DND-41 (cell line): ENCODE data around the gene VMO1.
A peak's percentile ranks its signal among the peaks of the same experiment; 100 is the strongest.

Experiments
- ATAC-seq: fragments of 200-7000 bp; cut with Tn5 transposase; 3 replicates; pipeline ENCODE4 v1.9.1; 2021; ENCODE audit warnings: low read depth; ENCODE audit not compliant: insufficient read depth
- DNase-seq: peaks from one replicate; pipeline ENCODE4 v3.0.0-alpha.2; 2020
- H2AFZ ChIP-seq: 2 replicates; pipeline ENCODE4 v1.6.0; 2012; ENCODE audit warnings: low read depth, low read length
- H3K27ac ChIP-seq: 2 replicates; pipeline ENCODE4 v1.5.1; 2012; ENCODE audit warnings: low read length, inconsistent platforms
- H3K27me3 ChIP-seq: fragments of 200-600 bp; sonication (generic); 2 replicates; pipeline ENCODE4 v1.6.0; 2012; ENCODE audit warnings: low read length, mild to moderate bottlenecking, inconsistent platforms; ENCODE audit not compliant: insufficient read depth, poor library complexity
- H3K36me3 ChIP-seq: 2 replicates; pipeline ENCODE4 v1.5.1; 2012; ENCODE audit warnings: low read length, inconsistent platforms; ENCODE audit not compliant: insufficient read depth
- H3K4me1 ChIP-seq: 2 replicates; pipeline ENCODE4 v1.5.1; 2012; ENCODE audit warnings: mild to moderate bottlenecking, low read length; ENCODE audit not compliant: insufficient read depth
- H3K4me2 ChIP-seq: 2 replicates; pipeline ENCODE4 v1.6.0; 2012; ENCODE audit warnings: mild to moderate bottlenecking, moderate library complexity, low read length, inconsistent platforms; ENCODE audit not compliant: insufficient read depth
- H3K4me3 ChIP-seq, 2 experiments: fragments of 200-600 bp in 1 of 2; shearing (Covaris generic) in 1 of 2; 2 replicates each; pipeline ENCODE4 v1.5.1; 2012 to 2016; ENCODE audit warnings: inconsistent platforms in 2 of 2, low read length in 2 of 2, mild to moderate bottlenecking in 2 of 2, low read depth in 1 of 2, moderate library complexity in 1 of 2
- H3K79me2 ChIP-seq: 2 replicates; pipeline ENCODE4 v1.6.0; 2012; ENCODE audit warnings: low read length, inconsistent platforms; ENCODE audit not compliant: insufficient read depth
- H3K9ac ChIP-seq: 2 replicates; pipeline ENCODE4 v1.6.0; 2012; ENCODE audit warnings: low read depth, mild to moderate bottlenecking, inconsistent platforms, low read length, moderate library complexity
- H3K9me3 ChIP-seq: 2 replicates; pipeline ENCODE4 v1.5.1; 2012; ENCODE audit warnings: low read length, moderate library complexity, mild to moderate bottlenecking, inconsistent platforms; ENCODE audit not compliant: insufficient read depth, severe bottlenecking
- H4K20me1 ChIP-seq: 2 replicates; pipeline ENCODE4 v1.6.0; 2012; ENCODE audit warnings: low read length; ENCODE audit not compliant: insufficient read depth
- EZH2 ChIP-seq: IDR thresholded peaks from 3 replicates; pipeline ENCODE4 v1.6.1; 2012; ENCODE audit warnings: borderline replicate concordance, low read depth, mild to moderate bottlenecking, moderate library complexity, low read length, inconsistent platforms; ENCODE audit not compliant: severe bottlenecking
- TF ChIP-seq, protein P1 (sequence below): IDR thresholded peaks from 2 replicates; pipeline ENCODE4 v1.5.1; 2012; ENCODE audit warnings: borderline replicate concordance, low read length, moderate library complexity, mild to moderate bottlenecking; ENCODE audit not compliant: poor library complexity, severe bottlenecking; ENCODE audit errors: extremely low read depth

VMO1 gene

DNA sequence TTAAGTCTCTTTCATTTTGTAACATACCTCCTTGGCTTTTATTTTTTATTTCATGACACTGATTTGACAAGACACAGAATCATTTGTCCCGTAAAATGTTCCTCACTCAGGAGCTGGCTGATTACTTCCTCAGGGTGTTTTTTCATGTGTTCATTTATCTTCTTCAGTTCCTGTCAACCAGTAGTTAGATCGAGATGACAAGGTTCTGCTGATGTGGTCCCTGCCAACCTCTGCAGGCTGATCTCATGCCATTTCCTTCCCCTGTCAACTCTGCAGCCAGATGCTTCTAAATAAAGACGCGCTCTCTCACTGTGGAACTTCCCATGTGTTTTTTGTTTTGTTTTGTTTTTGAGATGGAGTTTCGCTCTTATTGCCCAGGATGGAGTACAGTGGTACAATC lies 38.3 kb downstream of the VMO1 start:
- peaks cover 14% of the 10 kb centered on the region for H3K27me3 ChIP-seq
- TF ChIP-seq EZH2 = no peak
- TF ChIP-seq, protein P1, sequence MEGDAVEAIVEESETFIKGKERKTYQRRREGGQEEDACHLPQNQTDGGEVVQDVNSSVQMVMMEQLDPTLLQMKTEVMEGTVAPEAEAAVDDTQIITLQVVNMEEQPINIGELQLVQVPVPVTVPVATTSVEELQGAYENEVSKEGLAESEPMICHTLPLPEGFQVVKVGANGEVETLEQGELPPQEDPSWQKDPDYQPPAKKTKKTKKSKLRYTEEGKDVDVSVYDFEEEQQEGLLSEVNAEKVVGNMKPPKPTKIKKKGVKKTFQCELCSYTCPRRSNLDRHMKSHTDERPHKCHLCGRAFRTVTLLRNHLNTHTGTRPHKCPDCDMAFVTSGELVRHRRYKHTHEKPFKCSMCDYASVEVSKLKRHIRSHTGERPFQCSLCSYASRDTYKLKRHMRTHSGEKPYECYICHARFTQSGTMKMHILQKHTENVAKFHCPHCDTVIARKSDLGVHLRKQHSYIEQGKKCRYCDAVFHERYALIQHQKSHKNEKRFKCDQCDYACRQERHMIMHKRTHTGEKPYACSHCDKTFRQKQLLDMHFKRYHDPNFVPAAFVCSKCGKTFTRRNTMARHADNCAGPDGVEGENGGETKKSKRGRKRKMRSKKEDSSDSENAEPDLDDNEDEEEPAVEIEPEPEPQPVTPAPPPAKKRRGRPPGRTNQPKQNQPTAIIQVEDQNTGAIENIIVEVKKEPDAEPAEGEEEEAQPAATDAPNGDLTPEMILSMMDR = no peak
- no peaks in the 10 kb centered on the region for H4K20me1 ChIP-seq
- H3K4me3 ChIP-seq = no peak overlapping the region
- H3K36me3 ChIP-seq = no peaks in the 10 kb centered on the region
- H3K9me3 ChIP-seq = no peaks in the 10 kb centered on the region
- no peak overlapping the region for H3K4me2 ChIP-seq
- no peak overlapping the region for H3K9ac ChIP-seq
- H3K27ac ChIP-seq = no peak overlapping the region
- no peaks in the 10 kb centered on the region for H3K4me1 ChIP-seq
- H3K79me2 ChIP-seq = no peaks in the 10 kb centered on the region
- DNase-seq (no peak), ATAC-seq (peak; percentile 55; the same call in 1 of the 3 replicates)
- H2AFZ ChIP-seq = no peak overlapping the region

DNA sequence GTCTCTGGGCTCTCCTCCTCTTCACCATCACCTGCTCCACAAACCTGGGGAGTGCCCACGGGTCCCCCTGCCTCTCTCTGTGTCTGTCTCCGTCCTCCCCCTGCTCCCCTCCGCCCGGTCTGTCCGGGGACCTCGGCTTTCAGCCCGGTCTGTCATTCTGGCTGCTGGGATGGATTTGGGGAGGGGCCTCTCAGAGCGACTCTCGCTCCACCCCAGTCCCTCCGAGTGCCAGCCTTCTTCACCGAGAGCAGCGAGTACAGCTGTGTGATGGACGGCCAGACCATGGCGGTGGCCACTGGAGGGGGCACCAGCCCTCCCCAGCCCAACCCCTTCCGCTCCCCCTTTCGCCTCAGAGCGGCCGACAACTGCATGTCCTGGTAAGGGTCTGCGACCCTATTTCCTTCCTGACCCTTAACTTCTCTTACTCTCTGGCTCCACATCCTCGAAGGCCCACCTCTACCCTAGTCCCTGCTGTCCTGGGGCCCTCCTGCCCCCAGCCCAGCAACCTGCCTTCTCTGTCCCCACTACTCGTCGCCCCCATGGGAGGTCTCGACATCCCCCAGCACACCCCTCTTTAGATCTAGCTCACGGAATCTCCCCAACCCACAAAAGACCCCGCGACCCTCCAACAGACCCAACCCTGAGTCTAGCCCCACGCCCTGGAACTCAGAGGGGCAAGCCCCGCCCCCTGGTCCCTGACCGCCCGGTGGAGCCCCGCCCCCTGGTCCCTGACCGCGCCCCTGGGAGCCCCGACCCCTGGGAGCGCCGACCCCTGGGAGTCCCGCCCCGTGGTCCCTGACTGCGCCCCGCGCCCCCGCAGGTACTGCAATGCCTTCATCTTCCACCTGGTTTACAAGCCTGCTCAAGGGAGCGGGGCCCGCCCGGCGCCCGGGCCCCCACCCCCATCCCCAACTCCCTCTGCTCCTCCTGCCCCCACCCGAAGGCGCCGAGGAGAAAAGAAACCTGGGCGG lies 40.9 kb downstream of the VMO1 start:
- DNase-seq (no peak), ATAC-seq (no peak)
- Histone ChIP-seq H2AFZ (no peak overlapping the region), H4K20me1 (no peaks in the 10 kb centered on the region), H3K36me3 (no peaks in the 10 kb centered on the region), H3K4me1 (no peaks in the 10 kb centered on the region), H3K27ac (no peak overlapping the region), H3K27me3 (peaks cover 31% of the 10 kb centered on the region), H3K9ac (no peak overlapping the region), H3K4me2 (no peak overlapping the region), H3K79me2 (no peaks in the 10 kb centered on the region), H3K9me3 (no peaks in the 10 kb centered on the region), H3K4me3 (no peak overlapping the region)
- TF ChIP-seq, protein P1 = no peak
- TF ChIP-seq EZH2 = no peak

- no peaks in the 10 kb centered on the region for H3K36me3 ChIP-seq
- H4K20me1 ChIP-seq = no peaks in the 10 kb centered on the region
- peaks cover 7% of the 10 kb centered on the region for H3K4me1 ChIP-seq
- no peak for DNase-seq
- H3K27ac ChIP-seq = no peak overlapping the region
- H3K79me2 ChIP-seq = no peaks in the 10 kb centered on the region
- H3K4me2 ChIP-seq = no peak overlapping the region
- peaks cover 42% of the 10 kb centered on the region for H3K27me3 ChIP-seq
- no peak overlapping the region for H2AFZ ChIP-seq
- no peak for ATAC-seq
- H3K9ac ChIP-seq = no peak overlapping the region
- no peaks in the 10 kb centered on the region for H3K9me3 ChIP-seq
- TF ChIP-seq, protein P1 = no peak
- H3K4me3 ChIP-seq = no peak overlapping the region
Measured at GRCh38 chr17:4743898-4744297, 42.3 kb downstream of the VMO1 start.

- Histone ChIP-seq H2AFZ (no peak overlapping the region), H3K27me3 (peaks cover 43% of the 10 kb centered on the region), H3K4me1 (peaks cover 7% of the 10 kb centered on the region), H3K4me3 (no peak overlapping the region), H3K79me2 (no peaks in the 10 kb centered on the region), H3K9ac (no peak overlapping the region), H3K4me2 (no peak overlapping the region), H3K36me3 (no peaks in the 10 kb centered on the region), H4K20me1 (peaks cover 4% of the 10 kb centered on the region; the same call in 1 of the 2 replicates), H3K27ac (no peak overlapping the region), H3K9me3 (no peaks in the 10 kb centered on the region)
- TF ChIP-seq EZH2 = no peak
- TF ChIP-seq, protein P1 = no peak
- ATAC-seq (no peak), DNase-seq (no peak)
Measured at GRCh38 chr17:4743216-4743615, 42.9 kb downstream of the VMO1 start.
